ENCODE data around the gene CCDC91.
"Not testable (repeated sequence)": the region's sequence is repeated elsewhere in the genome, so short reads cannot be mapped to it uniquely, and the experiment has no call there.

CCDC91 gene

GRCh38 chr12:28318273-28318672 is 128.0 kb downstream of the CCDC91 start:
- no peak for DNase-seq (ENCODE audit: low read depth)
- no peak for TF ChIP-seq CTCF (IDR thresholded peaks at IDR 0.05; ENCODE audit: control insufficient read depth, extremely low read depth, insufficient read depth)
- no peak overlapping the region for H3K4me3 ChIP-seq (ENCODE audit: low read depth, low read length)

- H3K4me3 ChIP-seq (ENCODE audit: low read depth, low read length): no peak overlapping the region
- TF ChIP-seq CTCF (IDR thresholded peaks at IDR 0.05; ENCODE audit: control insufficient read depth, extremely low read depth, insufficient read depth): no peak
- no peak for DNase-seq (ENCODE audit: low read depth)
Observed at GRCh38 chr12:28320353-28320752, 130.1 kb downstream of the CCDC91 start.

GRCh38 chr12:28327722-28328121 is 137.5 kb downstream of the CCDC91 start:
- H3K4me3 ChIP-seq (ENCODE audit: low read depth, low read length): no peak overlapping the region
- TF ChIP-seq CTCF (IDR thresholded peaks at IDR 0.05; ENCODE audit: control insufficient read depth, extremely low read depth, insufficient read depth): no peak
- DNase-seq (ENCODE audit: low read depth): no peak

GRCh38 chr12:28328967-28329366 is 138.7 kb downstream of the CCDC91 start:
- H3K4me3 ChIP-seq (ENCODE audit: low read depth, low read length): no peak overlapping the region
- no peak for DNase-seq (ENCODE audit: low read depth)
- no peak for TF ChIP-seq CTCF (IDR thresholded peaks at IDR 0.05; ENCODE audit: control insufficient read depth, extremely low read depth, insufficient read depth)

- DNase-seq (ENCODE audit: low read depth); H3K4me3 ChIP-seq (ENCODE audit: low read depth, low read length): not testable (repeated sequence)
Observed at GRCh38 chr12:28329727-28330126, 139.5 kb downstream of the CCDC91 start.

GRCh38 chr12:28330232-28330631 is 140.0 kb downstream of the CCDC91 start:
- not testable (repeated sequence) for DNase-seq (ENCODE audit: low read depth); H3K4me3 ChIP-seq (ENCODE audit: low read depth, low read length)

GRCh38 chr12:28331130-28331529 is 140.9 kb downstream of the CCDC91 start:
- no peak overlapping the region for H3K4me3 ChIP-seq (ENCODE audit: low read depth, low read length)
- no peak for DNase-seq (ENCODE audit: low read depth)
- no peak for TF ChIP-seq CTCF (IDR thresholded peaks at IDR 0.05; ENCODE audit: control insufficient read depth, extremely low read depth, insufficient read depth)

- DNase-seq (ENCODE audit: low read depth): no peak
- H3K4me3 ChIP-seq (ENCODE audit: low read depth, low read length): no peak overlapping the region
- TF ChIP-seq CTCF (IDR thresholded peaks at IDR 0.05; ENCODE audit: control insufficient read depth, extremely low read depth, insufficient read depth): no peak
Observed at GRCh38 chr12:28340261-28341045, 150.2 kb downstream of the CCDC91 start.
